Measurements from ENCODE around the gene TASL. TPM values are rescaled to one million over a fixed set of nuclear protein-coding genes. Genes with fewer than 3 reads are reported as not detected.

The TASL gene
- total RNA-seq, 1 experiment from 2014 or later: not detected

Small RNA genes within 50 kb of the gene (small RNA-seq; reads per million reads assigned to genes)
- 0 reads per million in 2 experiments for gene CKS1BP6

Other genes with a start within 250 kb of the TASL start
- 9.0 and 9.6 TPM in 2 replicates for gene GK, start 75.7 kb upstream of the TASL start, total RNA-seq (2014; rRNA removed; shearing (Covaris generic))

Data from SK-MEL-5 (cell line).